Stomach (tissue), 4 donors: ENCODE measurements around the gene COL23A1.

Source experiments
- POLR2A ChIP-seq, 4 donors: fragments of 450-650 bp; IDR thresholded peaks; one replicate each; pipeline ENCODE4 v1.6.1; 2016; ENCODE audit warnings: antibody characterized with exemption in 4 of 4, control low read depth in 2 of 4, mild to moderate bottlenecking in 1 of 4, moderate library complexity in 1 of 4
- POLR2AphosphoS5 ChIP-seq, 3 donors: sonication (generic); formaldehyde crosslinking; IDR thresholded peaks; one replicate each; pipeline ENCODE4 v1.6.1; 2016; ENCODE audit warnings: antibody characterized with exemption in 3 of 3
- TF ChIP-seq, protein P1 (sequence below), 7 experiments: fragments of 450-650 bp in 4 of 7; fragments of 200-600 bp in 3 of 7; sonication (generic) in 3 of 7; IDR thresholded peaks; one replicate each; pipeline ENCODE4 v1.5.1; 2016 to 2019; ENCODE audit warnings: antibody characterized with exemption in 7 of 7, control low read depth in 2 of 7, mild to moderate bottlenecking in 1 of 7

DNA sequence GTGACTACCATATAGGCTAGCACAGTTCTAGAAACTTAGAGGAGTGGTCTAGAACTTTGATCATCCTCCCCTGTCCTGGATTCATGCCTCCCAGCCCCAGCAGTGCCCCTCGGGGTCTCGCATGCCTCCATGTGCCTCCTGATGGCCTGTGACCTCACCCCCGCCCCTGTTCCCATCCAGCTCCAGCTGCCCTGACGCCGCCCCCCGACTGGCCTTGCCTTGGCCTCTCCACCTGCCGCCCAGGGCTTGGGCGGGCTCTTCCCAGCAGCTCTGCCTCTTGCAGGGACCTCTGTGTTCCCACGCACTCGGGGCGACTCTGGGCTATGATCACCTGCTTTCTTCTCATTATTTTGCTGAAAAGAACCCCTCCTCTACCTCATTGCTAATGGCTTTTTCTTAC lies 242.2 kb downstream of the COL23A1 start:
- TF ChIP-seq, protein P1, sequence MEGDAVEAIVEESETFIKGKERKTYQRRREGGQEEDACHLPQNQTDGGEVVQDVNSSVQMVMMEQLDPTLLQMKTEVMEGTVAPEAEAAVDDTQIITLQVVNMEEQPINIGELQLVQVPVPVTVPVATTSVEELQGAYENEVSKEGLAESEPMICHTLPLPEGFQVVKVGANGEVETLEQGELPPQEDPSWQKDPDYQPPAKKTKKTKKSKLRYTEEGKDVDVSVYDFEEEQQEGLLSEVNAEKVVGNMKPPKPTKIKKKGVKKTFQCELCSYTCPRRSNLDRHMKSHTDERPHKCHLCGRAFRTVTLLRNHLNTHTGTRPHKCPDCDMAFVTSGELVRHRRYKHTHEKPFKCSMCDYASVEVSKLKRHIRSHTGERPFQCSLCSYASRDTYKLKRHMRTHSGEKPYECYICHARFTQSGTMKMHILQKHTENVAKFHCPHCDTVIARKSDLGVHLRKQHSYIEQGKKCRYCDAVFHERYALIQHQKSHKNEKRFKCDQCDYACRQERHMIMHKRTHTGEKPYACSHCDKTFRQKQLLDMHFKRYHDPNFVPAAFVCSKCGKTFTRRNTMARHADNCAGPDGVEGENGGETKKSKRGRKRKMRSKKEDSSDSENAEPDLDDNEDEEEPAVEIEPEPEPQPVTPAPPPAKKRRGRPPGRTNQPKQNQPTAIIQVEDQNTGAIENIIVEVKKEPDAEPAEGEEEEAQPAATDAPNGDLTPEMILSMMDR (IDR thresholded peaks at IDR 0.05): no peak
- TF ChIP-seq POLR2A (IDR thresholded peaks at IDR 0.05): no peak
- no peak for TF ChIP-seq POLR2AphosphoS5 (IDR thresholded peaks at IDR 0.05)
